GM19438 (cell line): ENCODE measurements around the gene TMEM98.
"Not testable (repeated sequence)": the region's sequence is repeated elsewhere in the genome, so short reads cannot be mapped to it uniquely, and the experiment has no call there.

Experiments used
- ATAC-seq: cut with Tn5 transposase; IDR thresholded peaks from one replicate; pipeline ENCODE4 v1.9.1; 2021; ENCODE audit warnings: low read depth; ENCODE audit not compliant: unreplicated experiment

TMEM98 gene

GRCh38 chr17:32971171-32971570 is 43.2 kb downstream of the TMEM98 start:
- no peak for ATAC-seq

- ATAC-seq, result no peak
Observed at GRCh38 chr17:32976131-32976530, 48.2 kb downstream of the TMEM98 start.

- no peak for ATAC-seq
Observed at GRCh38 chr17:32976605-32977004, 48.7 kb downstream of the TMEM98 start.

GRCh38 chr17:32980230-32980629 is 52.3 kb downstream of the TMEM98 start:
- ATAC-seq, result no peak

GRCh38 chr17:32981611-32982010 is 53.7 kb downstream of the TMEM98 start:
- ATAC-seq, result not testable (repeated sequence)

GRCh38 chr17:32985050-32985756 is 57.2 kb downstream of the TMEM98 start:
- no peak for ATAC-seq

GRCh38 chr17:32987453-32987805 is 59.5 kb downstream of the TMEM98 start:
- not testable (repeated sequence) for ATAC-seq

- ATAC-seq, result not testable (repeated sequence)
Observed at GRCh38 chr17:32987868-32988267, 59.9 kb downstream of the TMEM98 start.

- no peak for ATAC-seq
Observed at GRCh38 chr17:32988481-32989101, 60.6 kb downstream of the TMEM98 start.

- ATAC-seq, result no peak
Observed at GRCh38 chr17:32992321-32993033, 64.5 kb downstream of the TMEM98 start.

GRCh38 chr17:32993977-32994376 is 66.0 kb downstream of the TMEM98 start:
- no peak for ATAC-seq
